Fibroblast of lung (primary cell): ENCODE measurements around the gene TXNDC12.

ENCODE experiments used
- CTCF ChIP-seq, 2 donors: IDR thresholded peaks in 1 of 2; conservative IDR thresholded peaks in 1 of 2; 1 replicate in 1 of 2; 2 replicates in 1 of 2; pipeline ENCODE4 v1.5.1; 2011 to 2012; ENCODE audit warnings: low read length in 2 of 2, control low read depth in 1 of 2, inconsistent platforms in 1 of 2, low read depth in 1 of 2, mild to moderate bottlenecking in 1 of 2
- EZH2 ChIP-seq: IDR thresholded peaks from 2 replicates; pipeline ENCODE4 v1.5.1; 2012; ENCODE audit warnings: low read length, control low read depth, mild to moderate bottlenecking; ENCODE audit errors: missing control alignments

DNA sequence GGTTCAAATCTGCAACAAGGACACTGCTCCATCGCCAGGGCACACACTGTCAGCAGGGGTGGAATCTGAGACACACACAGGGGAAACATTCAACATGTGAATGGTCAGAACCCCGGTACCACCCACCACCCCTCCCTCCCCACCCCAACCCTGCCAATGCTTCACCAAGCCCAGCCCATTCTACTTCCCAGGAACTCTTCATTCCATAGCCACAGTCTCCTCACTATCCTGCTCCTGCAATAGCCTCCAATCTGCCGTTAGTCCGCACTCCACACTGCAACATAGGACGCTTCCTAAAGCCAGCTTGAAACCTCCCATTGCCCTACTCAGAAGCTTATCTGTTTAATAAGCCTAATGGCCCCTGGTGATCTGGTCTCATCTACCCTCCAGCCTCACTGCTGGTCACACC, 57.0 kb downstream of the TXNDC12 start:
- TF ChIP-seq CTCF (conservative IDR thresholded peaks at IDR 0.05 in 1 of 2, IDR thresholded peaks at IDR 0.05 in 1 of 2; ENCODE audit: low read depth in 1 of 2, low read length in 2 of 2) (no peak), EZH2 (no peak)
